ENCODE results near the gene DMKN. TPM values are rescaled to one million over a fixed set of nuclear protein-coding genes. Genes with fewer than 3 reads are reported as not detected.

DMKN gene
- total RNA-seq, 1 donor from 2014 or later, result not detected

Other genes with a start within 250 kb of the DMKN start
- 132 and 139 TPM in 2 replicates for gene USF2, start 244.7 kb downstream of the DMKN start, total RNA-seq
- gene HAMP, start 231.1 kb downstream of the DMKN start, total RNA-seq, result 0.36 and 0.39 TPM in 2 replicates
- 0.09 and 0.36 TPM in 2 replicates for gene MAG, start 221.5 kb downstream of the DMKN start, total RNA-seq
- 0.20 and 0.70 TPM in 2 replicates for gene CD22, start 184.5 kb downstream of the DMKN start, total RNA-seq
- gene FFAR1, start 165.7 kb downstream of the DMKN start, total RNA-seq, result not detected in 2 replicates
- 0.16 TPM in 1 of 2 replicates, not detected in the other for gene FFAR3, start 155.2 kb downstream of the DMKN start, total RNA-seq
- gene GPR42, start 142.6 kb downstream of the DMKN start, total RNA-seq, result not detected in 2 replicates
- not detected in 2 replicates for gene FFAR2, start 65.4 kb downstream of the DMKN start, total RNA-seq
- gene KRTDAP, start 23.2 kb downstream of the DMKN start, total RNA-seq, result not detected in 2 replicates
- gene SBSN, start 14.7 kb upstream of the DMKN start, total RNA-seq, result not detected in 2 replicates
- not detected in 2 replicates for gene GAPDHS, start 19.8 kb upstream of the DMKN start, total RNA-seq
- 54.8 and 58.6 TPM in 2 replicates for gene TMEM147, start 32.0 kb upstream of the DMKN start, total RNA-seq
- gene ATP4A, start 50.0 kb upstream of the DMKN start, total RNA-seq, result not detected in 2 replicates
- not detected in 2 replicates for gene PMIS2, start 72.5 kb upstream of the DMKN start, total RNA-seq
- 41.6 and 47.4 TPM in 2 replicates for gene HAUS5, start 99.1 kb upstream of the DMKN start, total RNA-seq
- gene RBM42, start 115.4 kb upstream of the DMKN start, total RNA-seq, result 96.5 and 109 TPM in 2 replicates
- gene ETV2, start 128.1 kb upstream of the DMKN start, total RNA-seq, result 0.80 and 1.3 TPM in 2 replicates
- 489 and 495 TPM in 2 replicates for gene COX6B1, start 134.7 kb upstream of the DMKN start, total RNA-seq
- 0.48 and 0.50 TPM in 2 replicates for gene UPK1A, start 152.9 kb upstream of the DMKN start, total RNA-seq
- 55.9 and 57.1 TPM in 2 replicates for gene ZBTB32, start 190.9 kb upstream of the DMKN start, total RNA-seq
- gene KMT2B, start 204.4 kb upstream of the DMKN start, total RNA-seq, result 60.0 and 62.6 TPM in 2 replicates
- gene IGFLR1, start 228.8 kb upstream of the DMKN start, total RNA-seq, result 31.2 and 35.2 TPM in 2 replicates
- 24.0 and 24.5 TPM in 2 replicates for gene U2AF1L4, start 231.8 kb upstream of the DMKN start, total RNA-seq
- 42.0 and 45.5 TPM in 2 replicates for gene PSENEN, start 232.0 kb upstream of the DMKN start, total RNA-seq
- gene LIN37, start 234.9 kb upstream of the DMKN start, total RNA-seq, result 10.8 and 15.2 TPM in 2 replicates
- gene HSPB6, start 243.4 kb upstream of the DMKN start, total RNA-seq, result not detected in 2 replicates
- 50.4 and 51.1 TPM in 2 replicates for gene PROSER3, start 244.5 kb upstream of the DMKN start, total RNA-seq

All from T-helper 2 cell treated with Interferon-gamma antibody and Interleukin-4, amounts not matched to agents 100 ng/mL and 5 ng/mL, for 36 hours (primary cell).